Keratinocyte (primary cell): ENCODE data around the gene NFKB2. TPM values are rescaled to one million over a fixed set of nuclear protein-coding genes. Genes with fewer than 3 reads are reported as not detected.
A peak's percentile ranks its signal among the peaks of the same experiment; 100 is the strongest.

Source experiments
- DNase-seq: peaks from one replicate; pipeline ENCODE4 v3.0.0-alpha.2; 2011; ENCODE audit warnings: low read depth, missing footprints, low spot score
- FAIRE-seq: peaks from 2 replicates; lab custom pipeline; 2011; peaks lifted over from hg19 to GRCh38; lab: Jason Lieb, UNC
- H2AFZ ChIP-seq: 2 replicates; pipeline ENCODE4 v1.6.0; 2012; ENCODE audit warnings: low read length, control low read depth, inconsistent platforms; ENCODE audit not compliant: control insufficient read depth
- H3K27ac ChIP-seq: 2 replicates; pipeline ENCODE4 v1.5.1; 2011; ENCODE audit warnings: low read length; ENCODE audit not compliant: control insufficient read depth, insufficient read depth
- H3K27me3 ChIP-seq: 3 replicates; pipeline ENCODE4 v1.6.0; 2011; ENCODE audit warnings: low read length; ENCODE audit not compliant: control insufficient read depth, insufficient read depth; ENCODE audit errors: extremely low read depth
- H3K36me3 ChIP-seq, 2 experiments: 2 replicates in 1 of 2; 3 replicates in 1 of 2; pipeline ENCODE4 v1.5.1; 2011; ENCODE audit warnings: low read length in 2 of 2, mild to moderate bottlenecking in 1 of 2; ENCODE audit not compliant: control insufficient read depth in 2 of 2, insufficient read depth in 2 of 2; ENCODE audit errors: extremely low read depth in 1 of 2
- H3K4me1 ChIP-seq: 3 replicates; pipeline ENCODE4 v1.5.1; 2011; ENCODE audit warnings: low read length; ENCODE audit not compliant: control insufficient read depth, insufficient read depth; ENCODE audit errors: extremely low read depth
- H3K4me2 ChIP-seq: 3 replicates; pipeline ENCODE4 v1.6.0; 2011; ENCODE audit warnings: low read depth, low read length; ENCODE audit not compliant: control insufficient read depth, insufficient read depth; ENCODE audit errors: extremely low read depth
- H3K4me3 ChIP-seq, 3 experiments: fragments of 200-600 bp in 1 of 3; sonication (generic) in 1 of 3; 2 replicates in 2 of 3; 3 replicates in 1 of 3; pipeline ENCODE4 v1.5.1; 2011 to 2016; ENCODE audit warnings: low read length in 3 of 3, mild to moderate bottlenecking in 3 of 3, control low read depth in 2 of 3, inconsistent platforms in 1 of 3, low read depth in 1 of 3, mixed read lengths in 1 of 3, mixed run types in 1 of 3, moderate library complexity in 1 of 3; ENCODE audit not compliant: control insufficient read depth in 2 of 3, insufficient read depth in 2 of 3; ENCODE audit errors: extremely low read depth in 1 of 3
- H3K79me2 ChIP-seq: 2 replicates; pipeline ENCODE4 v1.6.0; 2012; ENCODE audit warnings: low read length; ENCODE audit not compliant: control insufficient read depth, insufficient read depth
- H3K9ac ChIP-seq: 3 replicates; pipeline ENCODE4 v1.6.0; 2011; ENCODE audit warnings: low read length; ENCODE audit not compliant: control insufficient read depth, insufficient read depth; ENCODE audit errors: extremely low read depth
- H3K9me1 ChIP-seq: 3 replicates; pipeline ENCODE4 v1.6.0; 2011; ENCODE audit warnings: low read length; ENCODE audit not compliant: control insufficient read depth, insufficient read depth; ENCODE audit errors: extremely low read depth
- H3K9me3 ChIP-seq: 2 replicates; pipeline ENCODE4 v1.5.1; 2012; ENCODE audit warnings: low read depth, low read length; ENCODE audit not compliant: control insufficient read depth
- H4K20me1 ChIP-seq: 3 replicates; pipeline ENCODE4 v1.6.0; 2011; ENCODE audit warnings: low read length; ENCODE audit not compliant: control insufficient read depth, insufficient read depth; ENCODE audit errors: extremely low read depth
- EZH2 ChIP-seq: IDR thresholded peaks from one replicate; pipeline ENCODE4 v1.6.1; 2012; ENCODE audit warnings: inconsistent platforms, mild to moderate bottlenecking, low read length, moderate library complexity
- dilution Hi-C: fragments of 300-500 bp; cut with MboI; formaldehyde crosslinking; loops from one replicate; pipeline ENCODE4 v1.7.0; 2020; ENCODE audit warnings: low sequenced_read_pairs; ENCODE audit not compliant: extremely low pct_ligation_motif_present
- polyA plus RNA-seq, 5 experiments: library from polyadenylated mRNA; depleted of rRNA in 3 of 5; stranded (reverse) in 3 of 5; stranded (forward) in 1 of 5; unstranded in 1 of 5; fragments of >200 nt; gene quantifications; 1 replicate in 1 of 5; 2 replicates in 3 of 5; 3 replicates in 1 of 5; pipeline versions ENCODE4 v1.2.1 to v1.2.3, GENCODE V29; 2011 to 2012; ENCODE audit warnings: missing spikeins in 2 of 5, low read depth in 1 of 5, low replicate concordance in 1 of 5
- TF ChIP-seq, protein P1 (sequence below), 3 experiments: IDR thresholded peaks in 1 of 3; conservative IDR thresholded peaks in 1 of 3; optimal IDR thresholded peaks in 1 of 3; 2 replicates in 2 of 3; 3 replicates in 1 of 3; pipeline versions ENCODE3 to v1.5.1; 2011; ENCODE audit warnings: low read length in 3 of 3, mild to moderate bottlenecking in 3 of 3, moderate library complexity in 2 of 3, control low read depth in 1 of 3, inconsistent platforms in 1 of 3; ENCODE audit not compliant: insufficient read depth in 2 of 3; ENCODE audit errors: extremely low read depth in 1 of 3

Gene NFKB2
- polyA plus RNA-seq, 1 donor (not counting 4 experiments of a cell fraction or from before 2014, with no cell fraction given): 14.8 TPM

- Histone ChIP-seq H3K27ac (no peak overlapping the region), H3K4me3 (no peak overlapping the region), H3K36me3 (no peaks in the 10 kb centered on the region), H2AFZ (no peak overlapping the region), H3K4me1 (peaks cover 6% of the 10 kb centered on the region), H3K27me3 (peaks cover 20% of the 10 kb centered on the region), H3K79me2 (peaks cover 10% of the 10 kb centered on the region), H3K9me3 (no peaks in the 10 kb centered on the region), H4K20me1 (no peaks in the 10 kb centered on the region), H3K4me2 (peak overlapping the region; percentile 27), H3K9me1 (no peaks in the 10 kb centered on the region), H3K9ac (no peak overlapping the region)
- dilution Hi-C loops: no loop called here
- no peak for DNase-seq
- peak; percentile 12 for TF ChIP-seq EZH2
- TF ChIP-seq, protein P1, sequence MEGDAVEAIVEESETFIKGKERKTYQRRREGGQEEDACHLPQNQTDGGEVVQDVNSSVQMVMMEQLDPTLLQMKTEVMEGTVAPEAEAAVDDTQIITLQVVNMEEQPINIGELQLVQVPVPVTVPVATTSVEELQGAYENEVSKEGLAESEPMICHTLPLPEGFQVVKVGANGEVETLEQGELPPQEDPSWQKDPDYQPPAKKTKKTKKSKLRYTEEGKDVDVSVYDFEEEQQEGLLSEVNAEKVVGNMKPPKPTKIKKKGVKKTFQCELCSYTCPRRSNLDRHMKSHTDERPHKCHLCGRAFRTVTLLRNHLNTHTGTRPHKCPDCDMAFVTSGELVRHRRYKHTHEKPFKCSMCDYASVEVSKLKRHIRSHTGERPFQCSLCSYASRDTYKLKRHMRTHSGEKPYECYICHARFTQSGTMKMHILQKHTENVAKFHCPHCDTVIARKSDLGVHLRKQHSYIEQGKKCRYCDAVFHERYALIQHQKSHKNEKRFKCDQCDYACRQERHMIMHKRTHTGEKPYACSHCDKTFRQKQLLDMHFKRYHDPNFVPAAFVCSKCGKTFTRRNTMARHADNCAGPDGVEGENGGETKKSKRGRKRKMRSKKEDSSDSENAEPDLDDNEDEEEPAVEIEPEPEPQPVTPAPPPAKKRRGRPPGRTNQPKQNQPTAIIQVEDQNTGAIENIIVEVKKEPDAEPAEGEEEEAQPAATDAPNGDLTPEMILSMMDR (optimal IDR thresholded peaks at IDR 0.05 in 1 of 3, IDR thresholded peaks at IDR 0.05 in 1 of 3, conservative IDR thresholded peaks at IDR 0.05 in 1 of 3; ENCODE audit: extremely low read depth in 1 of 3, insufficient read depth in 2 of 3, low read length in 3 of 3): no peak
- FAIRE-seq: no peak
These were observed 40.2 kb downstream of the NFKB2 start for GRCh38 chr10:102435529-102436233.

DNA sequence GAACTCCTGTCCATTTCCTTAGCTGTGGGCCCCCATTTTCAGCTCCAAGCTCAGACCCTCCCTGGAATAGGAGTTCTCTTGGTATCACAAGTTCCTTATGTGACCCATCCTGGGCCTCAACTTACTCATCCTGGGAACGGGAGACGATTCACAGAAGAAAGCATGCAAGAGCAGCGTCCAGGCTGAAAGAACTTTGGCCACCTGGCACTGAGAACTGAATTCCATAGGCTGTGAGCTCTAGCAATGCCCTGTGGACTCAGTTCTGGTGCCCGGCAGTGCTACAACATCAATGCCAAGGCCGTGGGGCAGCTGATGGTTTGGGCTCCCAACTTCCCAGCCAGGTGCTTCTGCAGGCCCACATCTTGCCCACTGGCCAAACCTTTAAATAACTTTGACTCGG lies 40.8 kb downstream of the NFKB2 start:
- Histone ChIP-seq H3K27ac (no peak overlapping the region), H3K4me2 (no peak overlapping the region), H3K36me3 (no peaks in the 10 kb centered on the region), H3K9me3 (no peaks in the 10 kb centered on the region), H3K4me3 (no peak overlapping the region), H3K9ac (no peak overlapping the region), H3K4me1 (peaks cover 6% of the 10 kb centered on the region), H3K27me3 (peaks cover 20% of the 10 kb centered on the region), H3K9me1 (no peaks in the 10 kb centered on the region), H3K79me2 (peaks cover 9% of the 10 kb centered on the region), H4K20me1 (no peaks in the 10 kb centered on the region), H2AFZ (no peak overlapping the region)
- DNase-seq (no peak), FAIRE-seq (no peak)
- dilution Hi-C loops: no loop called here
- TF ChIP-seq EZH2: no peak
- TF ChIP-seq, protein P1 (optimal IDR thresholded peaks at IDR 0.05 in 1 of 3, IDR thresholded peaks at IDR 0.05 in 1 of 3, conservative IDR thresholded peaks at IDR 0.05 in 1 of 3; ENCODE audit: extremely low read depth in 1 of 3, insufficient read depth in 2 of 3, low read length in 3 of 3): no peak
